Raji (cell line): ENCODE results near the gene PRSS12.

Experiments used
- POLR2A ChIP-seq: IDR thresholded peaks from 2 replicates; pipeline ENCODE4 v1.6.1; 2011; ENCODE audit warnings: low read depth, low read length, control low read depth; ENCODE audit not compliant: insufficient read depth

Gene PRSS12

DNA sequence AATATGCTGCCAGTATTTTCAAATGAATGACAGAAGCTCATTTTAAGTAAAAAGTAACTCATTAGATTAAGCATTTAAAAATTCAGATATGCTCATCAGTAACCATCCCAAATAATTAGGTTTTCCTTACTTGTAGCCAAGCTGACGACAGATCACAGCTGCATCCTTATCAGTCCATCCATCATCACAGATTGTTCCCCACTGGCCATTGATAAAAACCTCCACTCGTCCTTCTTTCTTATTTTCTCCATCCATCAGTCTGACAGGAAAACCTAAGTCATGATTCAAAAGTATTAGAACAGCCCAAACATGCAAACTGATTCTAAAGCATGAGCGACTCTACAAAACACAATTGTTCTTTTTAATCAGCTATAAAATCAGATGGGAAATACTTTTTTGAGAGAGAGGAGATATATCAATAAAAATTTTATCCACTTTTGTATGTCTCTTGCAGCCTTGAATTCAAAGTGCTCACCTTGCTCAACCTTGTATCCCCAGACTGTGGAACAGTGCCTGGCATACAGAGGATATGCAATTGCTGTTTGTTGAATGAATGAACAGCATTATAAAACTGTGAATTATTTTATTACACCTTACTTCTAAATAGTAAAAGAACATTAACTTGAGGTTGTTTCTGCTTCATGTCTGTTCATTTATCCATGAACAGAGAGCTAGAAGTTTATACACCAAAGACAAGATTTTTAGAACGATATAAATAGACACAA lies 44.3 kb downstream of the PRSS12 start:
- no peak for TF ChIP-seq POLR2A

DNA sequence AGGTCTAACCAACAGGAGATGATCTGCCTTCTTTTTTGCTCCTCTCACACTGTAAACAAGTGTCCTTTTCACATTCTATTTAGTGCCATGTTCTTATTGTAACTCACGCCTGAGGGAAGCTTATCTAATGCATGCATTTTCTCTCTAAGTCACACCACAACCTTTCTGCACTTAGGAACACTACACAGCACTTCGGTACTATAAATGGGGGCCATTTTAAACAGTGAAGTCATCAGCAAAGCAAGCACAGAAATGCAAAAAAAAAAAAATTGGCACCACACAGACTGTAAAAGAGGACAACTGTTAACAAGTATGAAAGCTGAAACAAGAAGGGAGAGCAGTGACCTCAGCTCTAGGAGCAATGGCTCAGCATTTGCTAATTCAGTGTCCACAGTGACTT lies 45.2 kb downstream of the PRSS12 start:
- TF ChIP-seq POLR2A = no peak

DNA sequence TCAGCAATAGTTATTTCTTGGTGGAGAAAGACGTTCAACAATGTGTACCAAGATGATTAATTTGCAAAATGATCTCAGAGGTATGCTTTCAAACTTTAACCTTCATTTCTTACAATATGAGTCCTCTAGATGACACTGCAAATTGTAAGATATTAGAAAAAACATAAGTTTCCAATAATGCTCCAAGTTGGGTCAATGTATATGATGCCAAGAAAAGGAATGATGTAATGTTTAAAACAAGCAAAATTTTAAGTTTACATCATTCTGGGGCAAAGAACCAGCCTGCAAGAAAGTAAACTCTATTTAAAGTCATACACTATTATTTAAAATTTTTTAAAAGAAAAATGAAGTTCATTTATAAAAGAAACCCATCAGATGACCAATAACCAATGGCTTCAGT lies 56.1 kb downstream of the PRSS12 start:
- no peak for TF ChIP-seq POLR2A

DNA sequence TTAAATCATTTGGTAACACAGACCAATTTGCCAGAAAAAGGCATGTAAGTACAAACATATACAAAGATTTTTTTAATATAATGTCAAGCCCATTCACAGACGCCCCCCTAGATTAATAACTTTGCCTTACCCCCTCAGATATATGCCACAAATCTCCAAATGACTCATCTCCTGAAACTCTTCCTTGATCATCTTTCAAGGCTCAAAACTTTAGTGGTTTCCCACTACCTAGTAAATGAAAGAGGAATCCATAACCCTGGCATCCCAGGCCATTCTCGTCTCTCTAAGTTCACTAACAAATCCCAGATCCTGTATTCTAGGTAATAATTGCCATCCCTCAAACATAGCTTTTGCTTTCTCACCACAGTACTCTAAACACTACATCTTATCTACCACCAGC lies 61.9 kb downstream of the PRSS12 start:
- no peak for TF ChIP-seq POLR2A

DNA sequence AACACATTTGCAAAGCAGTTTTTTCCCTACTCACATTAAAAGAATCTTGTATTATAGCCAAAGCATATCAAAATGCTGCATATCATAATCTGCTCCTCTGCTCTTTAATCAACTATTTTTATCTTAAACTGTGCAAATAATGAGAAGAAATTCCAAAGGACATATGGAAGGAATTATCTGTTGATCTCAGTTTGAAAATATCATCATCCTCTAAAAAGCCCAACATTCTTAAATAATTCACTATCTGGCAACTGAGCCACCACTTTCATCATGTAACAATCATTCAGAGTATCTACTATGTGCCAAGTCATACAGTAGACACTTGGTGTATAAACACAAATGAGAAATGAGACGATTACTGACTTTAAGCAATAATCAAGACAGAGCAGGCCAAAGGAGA lies 63.0 kb downstream of the PRSS12 start:
- no peak for TF ChIP-seq POLR2A

DNA sequence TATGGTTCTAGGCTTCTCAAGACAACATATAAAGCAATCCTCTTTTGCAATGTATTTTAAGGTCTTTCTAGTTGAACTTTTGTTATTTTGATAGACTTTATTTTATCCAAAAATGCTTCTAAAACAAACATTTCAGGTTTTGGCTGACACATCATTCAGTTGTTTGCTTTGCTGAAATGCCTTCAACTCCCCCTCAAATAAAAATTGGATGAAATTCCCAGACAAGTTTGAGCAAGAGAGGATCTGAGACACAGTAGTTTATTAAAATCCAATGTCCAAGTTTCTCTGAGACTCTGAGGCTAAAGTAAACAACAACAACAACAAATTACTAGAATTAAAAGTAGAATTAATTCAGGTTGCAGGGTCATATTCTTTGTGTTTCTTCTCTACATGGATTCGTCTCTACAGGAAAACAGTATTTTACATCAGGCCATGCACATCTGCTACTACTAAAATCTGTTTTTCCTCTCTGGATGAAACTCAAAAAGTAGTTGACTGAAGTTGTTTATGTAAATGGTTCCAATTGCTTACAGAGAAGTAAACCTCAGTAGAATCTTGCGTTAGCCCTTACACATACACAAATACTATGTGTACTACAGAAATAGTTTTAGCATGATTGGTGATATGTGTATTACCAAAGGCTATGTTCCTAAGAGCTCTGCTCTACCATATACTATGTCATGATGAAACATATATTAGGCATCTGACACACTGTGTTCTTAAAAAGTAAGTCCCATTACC lies 64.9 kb downstream of the PRSS12 start:
- no peak for TF ChIP-seq POLR2A

DNA sequence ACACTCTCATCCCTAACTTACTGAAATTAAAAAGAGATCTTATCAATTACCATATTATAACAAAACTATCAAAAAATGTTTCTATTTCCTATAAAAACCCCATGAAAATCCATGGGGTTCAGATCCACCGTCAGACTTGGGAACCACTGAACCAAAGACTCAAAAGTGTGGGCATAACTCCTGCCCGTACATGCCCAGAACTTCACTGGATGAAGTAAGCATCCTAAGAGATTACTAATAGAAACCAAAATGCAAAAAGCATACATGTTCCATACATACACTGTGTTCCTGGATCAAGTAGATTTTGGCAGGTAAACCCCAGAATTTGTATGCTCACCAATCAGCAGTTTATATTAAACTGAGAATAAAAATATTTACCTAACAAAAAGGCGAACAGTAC lies 66.1 kb downstream of the PRSS12 start:
- TF ChIP-seq POLR2A = no peak

DNA sequence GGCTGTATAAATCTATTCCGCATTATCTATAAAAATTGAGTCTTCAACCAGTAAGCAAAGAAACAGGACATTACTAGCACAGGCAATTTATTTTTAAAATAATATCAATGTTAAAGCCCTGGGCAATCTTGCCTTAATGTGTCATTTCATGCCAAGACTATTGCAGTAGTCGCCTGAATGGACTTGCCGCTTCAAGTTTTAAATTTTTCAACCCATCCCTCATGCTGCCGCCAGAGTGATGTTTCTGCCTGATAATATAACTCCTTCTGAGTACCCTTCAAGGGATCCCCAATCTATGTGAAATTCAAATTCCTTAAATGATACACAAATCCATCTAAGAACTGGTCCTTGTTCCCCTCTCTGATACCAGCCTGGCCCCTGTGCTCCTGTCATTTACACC lies 66.9 kb downstream of the PRSS12 start:
- no peak for TF ChIP-seq POLR2A

DNA sequence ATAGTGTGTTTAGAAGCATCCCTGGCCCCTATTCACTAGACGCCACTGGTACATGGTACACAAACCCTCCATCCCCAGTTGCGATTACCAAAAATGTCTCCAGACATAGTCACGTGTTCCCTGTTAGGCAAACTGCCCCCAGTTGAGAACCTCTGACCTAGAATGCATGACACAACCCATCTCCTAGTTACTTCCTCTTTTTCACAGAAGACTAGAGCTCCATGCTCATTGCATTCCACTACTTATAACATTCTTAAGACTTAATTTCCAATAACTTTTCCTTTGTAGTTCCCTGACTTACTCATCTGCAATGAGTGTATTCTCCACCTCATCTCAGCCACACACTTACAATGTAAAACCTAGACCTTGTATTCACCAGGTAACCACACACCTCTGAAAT lies 68.6 kb downstream of the PRSS12 start:
- no peak for TF ChIP-seq POLR2A

DNA sequence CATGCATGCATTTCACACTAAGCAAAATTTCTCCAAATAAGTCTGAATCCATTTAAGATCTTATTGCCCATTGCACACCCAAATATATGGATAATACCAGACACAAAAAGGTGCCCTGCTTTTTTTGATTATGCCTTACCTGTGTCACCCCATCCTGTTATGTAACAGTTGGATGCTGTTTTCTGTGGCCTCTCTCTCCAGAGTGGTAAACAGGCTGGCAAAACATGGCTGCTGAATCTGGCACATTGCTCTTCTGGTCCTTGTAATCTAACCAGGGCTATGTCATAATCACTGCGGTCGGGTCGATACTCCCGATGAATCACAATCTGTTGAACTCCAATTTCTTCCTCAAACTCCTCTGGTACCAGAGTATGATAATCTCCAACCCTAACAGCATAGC lies 70.1 kb downstream of the PRSS12 start:
- no peak for TF ChIP-seq POLR2A

DNA sequence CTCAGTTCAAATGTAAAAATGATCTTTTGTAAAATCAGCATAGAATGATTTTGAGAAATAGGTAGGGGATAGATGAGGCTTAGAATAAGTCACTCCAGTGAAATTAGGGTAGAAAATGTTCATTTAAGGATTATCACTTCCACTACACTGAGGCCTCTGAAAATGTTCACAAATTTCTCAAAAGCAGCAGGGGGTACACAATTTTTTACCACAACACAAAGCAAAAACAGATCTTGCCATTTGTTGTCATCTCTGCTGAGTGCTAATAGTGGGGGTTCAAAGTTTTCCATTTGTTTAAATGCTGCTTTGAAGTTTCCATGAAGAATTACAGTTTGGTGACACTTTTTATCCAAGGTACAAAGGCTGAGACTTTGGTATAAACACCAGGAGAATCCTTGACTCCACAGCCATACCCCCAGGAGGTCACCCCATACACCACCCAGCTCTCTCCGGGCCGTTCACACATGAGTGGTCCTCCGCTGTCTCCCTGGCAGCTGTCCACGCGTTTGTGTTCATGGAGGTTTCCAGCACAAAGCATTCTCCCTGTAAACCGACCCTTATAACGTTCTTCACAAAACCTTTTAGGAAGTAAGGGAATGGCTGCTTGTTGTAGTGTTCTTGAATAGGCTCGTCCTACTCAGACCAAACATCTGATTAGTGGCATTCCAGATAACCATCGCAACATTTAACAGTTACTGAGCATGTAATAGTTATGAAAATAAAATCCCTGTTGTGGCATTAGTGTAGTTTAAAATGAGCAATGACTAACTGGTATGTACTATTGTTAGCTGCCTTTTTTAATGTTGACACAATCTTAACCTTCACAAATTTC lies 71.0 kb downstream of the PRSS12 start:
- peak; percentile 57; the same call in 1 of the 2 replicates for TF ChIP-seq POLR2A

DNA sequence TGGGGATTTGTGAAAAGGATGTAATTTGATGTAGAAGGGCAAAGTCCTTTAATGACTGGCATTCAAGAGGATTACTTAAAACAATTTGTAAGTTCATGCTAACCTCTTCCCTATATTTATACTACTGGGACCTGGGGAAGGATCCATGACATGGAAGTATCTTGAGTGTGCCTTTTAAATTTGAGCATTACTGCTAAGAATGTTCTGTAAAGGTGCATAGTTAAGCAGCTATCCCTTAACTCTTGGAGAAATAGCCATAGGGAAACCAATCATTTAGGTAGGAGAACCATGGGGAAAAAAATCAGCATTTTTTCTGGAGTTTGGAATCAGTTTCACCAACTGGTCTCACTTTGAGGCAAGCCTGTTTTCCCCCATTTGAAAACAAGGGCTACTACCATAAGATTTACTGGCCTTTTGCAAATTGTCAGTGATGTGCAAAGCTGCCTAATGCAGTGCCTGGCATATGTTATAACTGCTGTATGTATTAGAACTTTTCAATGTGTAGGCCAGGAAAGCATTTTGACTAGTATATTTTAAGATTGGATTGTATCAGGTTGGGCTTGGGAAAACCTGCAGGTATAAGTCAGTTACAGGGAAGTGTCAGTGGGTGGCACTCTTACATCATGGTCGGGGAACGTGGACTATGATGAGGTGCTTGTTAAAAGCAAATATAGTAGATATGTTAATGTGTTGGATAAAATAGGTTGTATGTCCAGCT lies 72.1 kb downstream of the PRSS12 start:
- peak; percentile 58 for TF ChIP-seq POLR2A

DNA sequence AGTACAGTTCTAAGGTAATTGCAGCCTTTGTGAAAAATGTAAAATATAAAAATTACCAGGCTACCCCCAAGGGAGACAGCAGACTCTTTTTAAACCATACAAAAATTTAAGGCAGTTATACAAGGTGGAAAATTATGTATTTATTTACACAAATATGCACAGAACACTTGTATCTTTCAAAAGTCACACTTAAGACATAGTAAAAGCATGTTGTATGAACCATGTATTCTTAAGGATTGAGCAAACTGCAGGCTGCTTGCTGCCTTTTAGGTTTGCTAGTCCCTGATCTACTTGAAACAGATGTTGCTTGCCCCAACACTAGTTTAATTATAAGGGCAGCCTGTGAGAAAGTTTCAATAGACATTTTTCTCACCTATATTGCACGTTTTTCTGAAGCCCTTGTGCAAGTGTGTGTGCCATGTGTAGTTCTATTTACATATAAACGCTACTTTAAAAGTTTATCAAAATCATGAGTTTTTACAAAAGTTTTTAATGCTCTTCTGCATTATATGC lies 72.8 kb downstream of the PRSS12 start:
- TF ChIP-seq POLR2A = no peak

DNA sequence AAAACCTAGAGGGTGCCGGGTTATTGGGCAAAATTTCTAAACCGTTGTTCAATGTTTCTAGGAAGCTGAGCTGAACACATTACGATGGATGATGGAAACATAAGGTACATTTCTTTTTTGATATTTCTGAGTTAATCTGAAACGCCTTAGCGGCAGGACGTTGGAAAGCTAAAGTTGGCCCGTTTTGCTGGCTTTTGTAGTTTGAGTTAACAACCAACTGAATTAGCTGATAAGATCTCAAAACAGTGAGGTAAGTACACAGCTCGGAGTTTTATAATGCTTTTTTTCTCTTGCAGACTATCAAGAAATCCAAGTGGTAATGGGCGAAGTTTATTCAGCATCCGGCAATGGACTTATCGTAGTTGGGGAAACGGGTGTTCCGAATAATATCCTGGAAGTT lies 73.5 kb downstream of the PRSS12 start:
- no peak for TF ChIP-seq POLR2A

DNA sequence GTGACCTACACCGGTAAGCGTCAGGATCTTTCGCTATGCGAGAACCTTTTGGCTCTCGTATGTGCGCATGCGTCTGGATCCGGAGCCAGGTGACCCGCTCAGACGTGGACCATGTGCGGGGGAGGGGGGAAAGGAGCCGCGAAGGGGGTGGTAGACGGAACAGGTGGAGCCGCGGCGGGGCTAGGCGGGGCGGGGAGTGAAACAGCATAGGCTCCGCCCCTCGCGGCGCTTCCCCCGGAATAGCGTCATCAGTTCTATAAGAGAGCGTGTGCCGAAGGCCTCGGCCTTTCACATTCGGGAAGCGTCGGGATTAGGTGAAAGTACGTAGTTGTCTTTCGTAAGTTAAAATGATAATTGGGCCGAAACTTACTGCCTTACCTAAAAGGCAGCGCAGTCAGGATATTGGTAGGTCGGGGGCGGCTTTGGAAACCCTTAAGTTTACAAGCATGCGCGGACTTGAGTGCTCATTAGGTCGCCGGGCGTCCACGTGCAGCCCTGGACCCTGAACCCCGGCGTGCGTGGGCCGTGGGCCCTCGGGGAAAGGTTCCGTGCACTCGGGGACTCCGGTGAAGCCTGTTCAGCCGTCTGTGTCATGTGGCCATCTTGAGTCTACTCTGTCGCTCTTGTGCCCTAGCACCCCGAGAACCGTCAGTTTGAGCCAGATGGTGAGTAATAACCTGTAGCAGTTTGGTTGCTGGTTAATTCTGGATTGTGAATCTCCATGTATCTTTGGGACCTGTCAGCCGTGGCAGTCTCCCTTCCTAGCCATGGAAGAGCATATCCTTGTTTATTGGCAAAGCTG lies 74.1 kb downstream of the PRSS12 start:
- TF ChIP-seq POLR2A = peak; percentile 99

DNA sequence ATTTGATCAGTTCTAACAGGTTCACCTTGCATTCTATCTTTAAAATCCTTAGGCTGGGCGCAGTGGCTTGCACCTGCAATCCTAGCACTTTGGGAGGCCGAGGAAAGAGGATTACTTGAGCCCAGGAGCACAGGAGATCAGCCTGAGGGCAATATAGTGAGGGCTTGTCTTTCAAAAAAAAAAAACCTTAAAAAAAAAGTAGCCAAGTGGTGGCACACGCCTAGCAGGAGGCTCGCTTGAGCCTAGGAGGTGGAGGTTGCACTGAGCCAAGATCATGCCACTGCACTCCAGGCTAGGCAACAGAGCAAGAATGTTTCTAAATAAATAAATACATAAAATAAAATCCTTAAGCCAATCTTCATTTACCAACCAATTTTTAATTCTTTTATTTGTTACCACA lies 75.6 kb downstream of the PRSS12 start:
- no peak for TF ChIP-seq POLR2A
